HG03103 (cell line): ENCODE results near the gene BMAL1.
"Not testable (repeated sequence)": the region's sequence is repeated elsewhere in the genome, so short reads cannot be mapped to it uniquely, and the experiment has no call there.

Source experiments
- ATAC-seq: cut with Tn5 transposase; IDR thresholded peaks from one replicate; pipeline ENCODE4 v1.9.1; 2021; ENCODE audit warnings: low read depth; ENCODE audit not compliant: unreplicated experiment

BMAL1 gene

DNA sequence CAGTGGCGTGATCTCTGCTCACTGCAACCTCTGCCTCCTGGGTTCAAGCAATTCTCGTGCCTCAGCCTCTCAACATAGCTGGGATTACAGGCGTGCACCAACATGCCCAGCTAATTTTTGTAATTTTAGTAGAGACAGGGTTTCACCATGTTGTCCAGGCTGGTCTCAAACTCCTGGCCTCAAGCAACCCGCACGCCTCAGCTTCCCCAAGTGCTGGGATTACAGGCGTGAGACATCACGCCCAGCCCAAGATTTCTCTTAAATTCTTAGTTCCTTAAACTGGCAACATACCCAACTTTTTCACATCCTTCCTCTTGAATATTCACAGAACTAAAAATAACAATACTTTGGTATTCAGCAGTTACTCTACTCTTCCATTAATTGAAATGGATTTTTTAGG is 159.2 kb downstream of the BMAL1 start:
- ATAC-seq: not testable (repeated sequence)
